NK-92 (cell line): ENCODE measurements around the gene SPATA3.

Experiments
- DNase-seq: peaks from one replicate; lab custom pipeline; 2025; ENCODE audit not compliant: unreplicated experiment; lab: John Stamatoyannopoulos, UW

SPATA3 gene

DNA sequence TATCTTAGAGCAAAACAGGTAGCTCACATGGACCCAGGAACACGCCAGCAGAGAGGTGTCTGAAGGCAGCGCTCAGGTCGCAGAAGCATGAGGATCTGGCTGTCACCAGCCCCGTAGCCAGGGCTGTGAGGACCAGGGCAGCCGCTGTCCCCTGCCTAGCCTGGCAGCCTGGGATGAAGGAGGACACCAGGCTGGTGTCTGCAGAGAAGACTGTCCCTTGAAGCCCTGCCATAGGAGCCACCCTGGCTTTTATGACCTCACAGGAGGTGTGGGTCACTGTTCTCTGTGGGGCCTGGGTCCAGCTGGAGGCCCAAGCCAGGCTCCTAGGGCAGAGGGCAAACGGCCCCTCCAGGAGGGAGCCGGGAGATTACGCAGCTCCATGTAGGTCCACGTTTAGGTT is at the start of gene SPATA3:
SPATA3 (plus strand) TSS at position 301 of the 400 bp plus-strand sequence. CDS start 113 bp downstream, outside the sequence.
- no peak for DNase-seq

DNA sequence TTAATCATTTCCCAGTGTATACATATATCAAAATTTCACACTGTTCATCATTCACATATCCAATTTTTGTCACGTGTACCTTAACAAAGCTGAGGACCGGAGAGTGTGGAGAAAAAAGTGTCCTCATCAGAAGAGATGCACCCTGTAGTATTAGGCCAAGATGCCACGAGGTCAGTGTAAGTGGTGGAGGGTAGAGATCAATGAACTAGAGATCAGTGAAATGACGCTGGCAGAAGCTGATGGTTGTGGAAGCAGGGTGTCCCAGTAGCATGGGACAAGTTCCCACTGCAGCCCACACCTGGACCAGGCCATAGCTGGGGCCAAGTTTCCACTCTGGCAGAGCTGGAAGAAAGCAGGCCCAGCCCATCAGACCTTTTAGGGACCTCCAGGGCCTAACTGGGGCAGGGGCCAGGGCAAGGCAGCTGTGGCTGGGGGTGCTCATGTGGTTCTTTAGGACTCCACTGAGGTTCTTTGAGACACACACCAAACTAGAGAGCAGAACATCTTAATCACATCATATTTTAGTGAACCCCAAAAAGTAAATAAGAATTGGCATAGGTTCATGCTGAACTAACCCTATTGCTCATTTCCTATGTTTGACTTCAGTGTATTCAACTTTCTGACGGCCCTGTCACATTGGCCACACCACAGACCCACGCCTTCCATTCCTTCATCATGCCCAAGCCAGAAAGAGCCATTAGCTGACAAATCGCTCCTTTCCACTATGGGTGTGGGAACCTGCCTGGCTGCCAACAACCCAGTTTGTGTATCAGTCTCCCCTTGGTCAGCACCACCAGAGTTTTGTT is 49.3 kb upstream of the SPATA3 start:
- DNase-seq = no peak

DNA sequence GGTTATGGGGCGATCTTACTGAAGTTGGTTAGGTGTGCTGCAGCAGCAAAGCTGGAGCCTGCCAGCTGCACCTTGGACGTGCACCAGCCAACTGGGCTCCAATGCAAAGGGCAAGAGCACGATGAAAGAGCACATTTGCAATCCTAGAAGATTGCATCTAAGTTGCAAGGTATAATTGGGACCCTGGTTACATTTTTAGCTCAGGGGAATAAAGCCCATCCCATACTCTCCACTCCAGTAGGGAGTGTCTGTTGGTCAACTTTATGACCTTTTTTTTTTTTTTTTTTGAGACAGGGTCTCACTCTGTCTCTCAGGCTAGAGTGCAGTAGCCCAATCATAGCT is 48.7 kb upstream of the SPATA3 start:
- no peak for DNase-seq

DNA sequence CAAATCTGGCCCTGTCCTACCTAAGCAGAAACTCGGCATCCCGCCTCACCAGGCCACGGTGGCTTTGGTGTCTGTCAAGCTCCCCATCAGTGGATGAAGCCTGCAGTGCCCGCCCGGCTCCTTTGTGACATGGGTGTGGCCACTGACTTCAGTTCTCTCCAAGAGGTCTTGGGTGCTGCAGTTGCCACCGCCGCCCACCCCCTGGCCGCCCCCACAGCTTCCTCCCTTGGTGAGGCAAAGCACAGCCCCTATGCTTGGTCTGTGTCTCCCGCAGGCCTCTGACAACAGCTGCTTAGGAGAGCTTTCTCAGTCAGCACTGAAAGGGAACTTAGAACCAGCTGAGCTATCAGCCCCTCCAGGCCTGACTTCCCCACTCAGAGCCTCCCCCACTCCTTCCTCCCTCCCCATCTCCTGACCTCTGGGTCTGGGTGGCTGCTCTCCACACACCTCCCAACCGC is 48.0 kb upstream of the SPATA3 start:
- no peak for DNase-seq

DNA sequence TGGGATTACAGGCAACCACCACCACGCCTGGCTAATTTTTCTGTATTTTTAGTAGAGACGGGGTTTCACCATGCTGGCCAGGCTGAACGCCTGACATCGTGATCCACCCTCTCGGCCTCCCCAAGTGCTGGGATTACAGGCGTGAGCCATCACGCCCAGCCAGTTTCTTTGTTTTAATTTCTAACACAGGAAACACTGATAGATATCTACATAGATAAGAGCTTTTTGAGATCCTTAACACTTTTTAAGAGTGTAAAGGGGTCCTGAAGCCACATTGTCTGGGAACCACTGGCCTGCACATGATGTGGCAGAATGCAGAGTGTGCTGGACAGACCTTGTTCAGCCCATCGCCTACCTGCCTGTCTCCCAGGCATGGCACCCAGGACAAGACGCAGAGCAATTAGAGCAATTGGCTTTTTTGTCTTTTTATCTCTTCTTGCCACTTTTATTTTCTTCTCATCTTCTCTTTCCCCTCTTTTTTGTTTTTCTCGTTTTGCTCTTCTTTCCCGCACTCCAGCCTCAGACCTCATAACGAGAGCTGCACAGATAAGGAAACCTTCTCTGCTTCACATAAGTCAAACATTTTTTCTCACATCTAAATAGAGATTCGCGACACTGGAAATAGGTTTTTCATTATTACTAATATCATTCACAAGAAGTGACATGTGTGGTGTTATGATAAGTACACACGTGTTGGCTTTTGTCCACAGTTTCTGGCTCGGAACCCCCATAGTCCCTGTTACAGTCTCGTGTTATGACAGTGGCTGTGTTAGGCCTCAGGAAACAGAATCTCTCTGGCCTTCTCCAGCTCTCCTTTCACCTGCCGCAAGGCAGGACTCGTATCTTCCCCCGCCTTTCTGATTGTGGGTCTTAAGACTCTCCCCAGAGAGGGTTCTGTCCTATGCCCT is 45.7 kb upstream of the SPATA3 start:
- no peak for DNase-seq

DNA sequence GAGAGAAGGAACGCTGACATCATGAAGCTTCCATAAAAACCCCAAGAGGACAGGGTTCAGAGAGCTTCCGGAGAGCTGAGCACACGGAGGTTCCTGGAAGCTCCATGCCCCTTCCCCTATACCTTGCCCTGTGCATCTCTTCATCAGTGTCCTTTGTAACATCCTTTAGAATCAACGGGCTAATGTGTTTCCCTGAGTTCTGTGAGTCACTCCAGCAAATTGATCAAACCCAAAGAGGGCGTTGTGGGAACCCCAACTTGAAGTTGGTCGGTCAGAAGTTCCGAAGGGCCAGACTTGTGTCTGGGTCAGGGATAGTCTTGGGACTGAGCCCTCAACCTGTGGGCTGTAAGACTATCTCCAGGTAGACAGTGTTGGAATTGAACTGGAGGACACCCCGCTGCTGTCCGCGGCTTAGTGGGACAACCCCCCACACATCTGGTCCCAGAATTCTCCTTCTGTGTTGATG is 45.0 kb upstream of the SPATA3 start:
- no peak for DNase-seq

DNA sequence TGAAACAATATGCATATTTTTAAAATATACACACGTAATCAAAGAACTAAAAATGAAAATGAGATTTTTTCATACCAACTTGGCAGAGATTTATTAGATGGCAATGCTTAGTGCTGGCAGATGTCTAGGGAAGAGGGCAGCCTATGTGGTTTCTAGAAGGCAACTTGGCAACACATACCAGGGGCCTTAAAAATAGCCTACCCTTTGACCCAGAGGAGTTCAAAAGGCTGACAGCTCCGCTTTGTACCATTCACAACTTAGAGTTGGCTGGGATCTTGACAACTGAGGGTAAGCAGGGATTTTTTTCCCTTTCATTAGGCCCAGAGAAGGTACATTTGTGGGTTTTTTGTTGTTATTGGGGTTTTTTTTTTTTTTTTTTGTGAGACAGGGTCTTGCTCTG is 44.5 kb upstream of the SPATA3 start:
- no peak for DNase-seq

DNA sequence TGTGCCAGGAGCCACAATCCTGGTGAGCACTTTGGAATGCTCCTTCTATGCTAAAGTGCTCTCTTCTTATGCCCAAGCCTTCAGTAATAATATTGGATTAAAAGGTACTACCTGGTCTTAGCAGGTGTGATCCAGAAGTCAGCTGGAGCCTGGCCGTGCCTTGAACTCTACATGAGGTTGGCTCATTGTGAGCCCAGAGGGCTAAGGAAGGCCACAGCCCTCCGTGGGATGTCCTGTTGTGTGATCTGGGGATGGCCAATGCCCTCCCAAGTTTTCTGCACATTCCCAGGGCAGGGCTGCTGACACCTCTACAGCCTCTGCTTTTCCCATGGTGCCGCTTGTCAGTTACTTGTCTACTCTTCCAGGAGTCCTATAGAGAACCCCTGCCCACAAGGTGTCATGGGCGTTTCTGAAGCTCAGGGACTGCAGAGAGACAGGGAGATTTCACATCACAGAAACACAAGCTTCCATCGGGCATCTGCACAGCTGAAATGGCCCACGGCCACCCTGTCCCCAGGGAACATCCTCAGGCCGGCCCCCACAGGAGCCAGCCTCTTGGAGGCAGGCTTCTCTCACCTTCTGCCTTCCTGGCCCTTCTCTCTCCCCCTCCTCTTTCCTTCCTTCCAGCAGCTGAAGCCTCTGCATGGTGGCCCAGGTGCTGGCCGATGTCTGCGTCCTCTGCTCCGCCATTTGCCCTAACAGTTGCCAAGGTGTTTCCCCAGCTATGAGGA is 43.5 kb upstream of the SPATA3 start:
- no peak for DNase-seq

DNA sequence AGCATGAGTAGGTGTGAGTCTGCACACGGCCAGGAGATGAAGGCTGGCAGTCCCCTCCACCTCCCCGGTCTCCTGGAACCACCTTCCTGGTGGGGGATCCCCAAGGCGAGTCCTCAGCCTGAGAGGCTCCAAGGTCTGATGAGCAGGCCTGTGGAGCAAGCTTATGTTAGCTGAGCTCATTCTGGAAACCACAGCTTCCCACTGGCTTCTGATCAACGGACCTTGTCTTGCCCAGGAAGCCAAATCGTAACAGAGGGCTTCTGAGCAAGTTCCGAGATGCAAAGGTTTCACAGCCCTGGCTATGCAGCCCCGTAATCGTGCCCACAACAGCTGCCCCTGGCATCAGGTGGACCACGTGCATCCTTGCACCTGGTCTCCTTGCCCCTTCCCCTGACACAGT is 42.1 kb upstream of the SPATA3 start:
- no peak for DNase-seq

DNA sequence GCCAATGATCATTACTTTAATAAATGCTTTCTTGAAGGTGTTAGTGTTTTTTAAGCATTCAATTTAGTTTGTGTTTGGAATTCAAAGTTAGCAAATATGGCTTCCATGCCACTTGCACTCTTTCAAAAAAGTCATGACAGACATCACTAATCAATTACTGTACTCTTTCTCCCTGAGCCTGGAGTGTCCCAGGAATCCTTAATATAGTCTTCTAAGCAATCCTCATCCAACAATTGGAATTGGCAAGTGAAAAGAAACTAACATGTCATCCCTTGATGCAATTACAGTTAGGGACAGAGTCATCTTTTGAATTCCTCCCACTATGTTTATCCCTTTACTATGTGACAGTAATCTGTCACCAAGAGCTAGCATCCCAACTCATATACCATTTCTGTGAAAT is 41.2 kb upstream of the SPATA3 start:
- DNase-seq = no peak

DNA sequence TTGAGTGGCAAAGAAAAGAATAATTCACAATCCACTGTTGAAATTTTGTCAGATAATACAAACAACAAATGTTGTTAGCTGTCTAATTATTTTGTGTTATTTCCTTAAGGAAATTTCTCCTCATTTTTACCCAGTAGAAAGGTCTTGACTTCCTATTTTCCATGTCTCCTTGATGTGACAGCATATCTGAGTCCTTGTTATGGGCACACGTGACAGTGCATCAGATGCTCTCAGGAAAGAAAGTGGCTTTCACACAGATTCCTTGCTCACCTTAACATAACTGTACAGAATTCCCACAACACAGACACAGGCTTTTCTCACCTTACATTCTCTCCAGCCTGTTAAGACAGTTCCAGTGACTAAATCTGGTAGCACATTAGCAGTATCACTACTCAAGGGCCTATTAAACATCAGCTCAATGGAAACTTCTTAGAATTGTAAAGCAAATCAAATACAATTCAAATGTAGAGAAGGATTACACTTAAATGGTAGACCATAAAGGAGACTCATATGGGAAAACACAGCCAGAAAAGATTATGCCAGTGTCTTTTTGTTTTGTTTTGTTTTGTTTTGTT is 40.7 kb upstream of the SPATA3 start:
- DNase-seq = no peak

DNA sequence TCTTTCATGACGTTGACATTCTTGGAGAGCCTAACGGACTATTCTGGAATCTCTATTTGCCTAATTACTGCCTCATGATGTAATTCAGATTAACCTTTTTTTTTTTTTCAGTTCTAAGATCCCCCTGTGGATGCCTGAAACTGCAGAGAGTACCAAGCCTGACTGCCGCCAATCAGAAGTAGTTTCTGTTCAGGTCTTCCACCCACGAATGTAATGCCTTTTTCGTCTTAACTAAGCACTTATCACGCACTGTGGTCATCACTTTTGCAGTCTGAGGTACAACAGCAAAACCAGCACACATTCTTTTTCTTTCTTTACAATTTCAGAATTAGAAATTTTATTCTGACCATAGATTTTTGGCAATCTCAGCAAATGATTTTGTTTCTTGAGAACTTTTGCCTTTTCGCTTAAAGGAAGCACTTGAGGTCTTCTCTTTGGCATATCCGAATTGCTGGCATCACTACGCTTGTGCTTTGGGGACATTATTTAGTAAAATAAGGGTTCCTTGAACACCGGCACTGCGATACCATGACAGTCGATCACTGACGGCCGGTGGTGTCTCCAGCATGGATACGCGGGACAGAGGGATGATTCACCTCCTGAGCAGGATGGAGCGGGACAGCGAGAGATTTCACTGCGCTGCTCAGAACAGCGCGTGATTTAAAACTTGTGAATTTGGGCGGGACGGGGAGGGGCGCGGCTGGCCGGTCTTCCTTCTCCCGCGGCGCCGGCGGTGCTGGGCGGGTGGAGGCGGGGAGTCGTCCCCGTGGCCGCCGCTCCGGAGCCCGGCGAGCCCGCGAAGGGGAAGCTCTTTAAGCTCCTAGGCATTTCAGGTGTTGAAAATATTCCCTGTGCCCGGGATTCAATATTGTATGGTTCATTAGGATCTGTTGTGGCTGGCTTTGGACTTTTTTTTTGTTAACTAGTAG is 38.8 kb upstream of the SPATA3 start:
- DNase-seq = no peak

DNA sequence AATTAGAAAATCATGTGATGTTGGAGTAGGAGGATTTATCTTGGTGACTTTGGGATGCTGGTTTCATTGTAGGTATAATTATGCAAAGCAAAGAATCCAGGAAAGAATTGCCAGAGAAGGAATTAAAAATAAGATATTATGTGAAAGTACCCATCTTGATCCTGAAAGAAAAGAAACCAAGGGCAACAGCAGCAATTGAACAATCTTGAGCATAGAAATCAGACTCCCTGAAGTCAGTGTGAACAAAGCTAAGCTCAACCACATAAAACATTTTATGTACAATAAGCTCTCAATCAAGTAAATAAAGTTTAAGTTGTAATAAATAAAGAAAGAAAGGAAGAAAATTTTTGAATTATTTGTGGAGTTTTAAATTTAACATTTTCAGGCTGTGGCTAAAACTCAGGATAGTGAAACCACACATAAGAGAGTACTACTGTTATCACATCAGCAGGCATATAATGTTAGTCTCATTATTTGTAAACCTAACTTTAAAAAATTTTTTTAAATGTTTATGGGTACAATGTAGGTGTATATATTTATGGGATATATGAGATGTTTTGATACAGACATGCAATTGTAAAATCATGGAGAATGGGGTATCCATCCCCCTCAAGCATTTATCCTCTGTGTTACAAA is 38.0 kb upstream of the SPATA3 start:
- DNase-seq = no peak

DNA sequence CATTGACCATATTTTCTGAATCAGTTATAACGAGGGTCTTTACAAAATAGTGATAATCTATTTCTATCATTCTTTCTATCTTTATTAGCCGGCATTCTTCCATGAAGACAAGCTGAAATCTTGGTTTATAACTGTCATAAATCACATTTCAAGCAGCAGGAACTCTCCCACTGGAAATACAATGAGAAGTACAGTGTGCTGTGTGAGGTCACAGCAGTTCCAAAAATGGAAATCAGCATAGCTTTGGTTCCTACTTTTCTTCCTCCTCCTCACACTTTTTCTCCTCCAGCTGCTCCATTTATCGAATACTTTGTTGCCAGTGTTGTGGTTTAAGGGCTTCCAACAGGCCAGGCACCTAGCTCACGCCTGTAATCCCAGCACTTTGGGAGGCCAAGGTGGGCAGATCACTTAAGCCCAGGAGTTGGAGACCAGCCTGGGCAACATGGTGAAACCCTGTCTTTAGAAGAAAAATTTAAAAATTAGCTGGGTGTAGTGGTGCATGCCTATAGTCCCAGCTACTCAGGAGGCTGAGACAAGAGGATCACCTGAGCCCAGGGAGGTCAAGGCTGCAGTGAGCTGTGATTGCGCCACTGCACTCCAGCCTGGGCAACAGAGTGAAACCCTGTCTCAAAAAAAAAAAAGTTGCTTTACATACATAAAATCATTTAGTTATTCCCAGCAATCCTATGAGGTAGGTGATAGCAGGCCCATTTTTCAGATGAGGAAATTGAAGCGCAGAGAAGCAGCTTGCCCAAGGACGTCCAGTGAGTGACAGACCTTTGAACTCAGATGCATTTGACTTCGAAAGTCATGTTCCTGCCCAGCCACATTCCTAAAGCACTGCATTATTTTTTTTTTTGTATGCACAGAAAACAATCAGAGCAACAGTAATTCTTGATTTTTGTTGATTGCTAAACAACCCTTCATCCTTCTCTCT is 36.8 kb upstream of the SPATA3 start:
- DNase-seq = no peak

DNA sequence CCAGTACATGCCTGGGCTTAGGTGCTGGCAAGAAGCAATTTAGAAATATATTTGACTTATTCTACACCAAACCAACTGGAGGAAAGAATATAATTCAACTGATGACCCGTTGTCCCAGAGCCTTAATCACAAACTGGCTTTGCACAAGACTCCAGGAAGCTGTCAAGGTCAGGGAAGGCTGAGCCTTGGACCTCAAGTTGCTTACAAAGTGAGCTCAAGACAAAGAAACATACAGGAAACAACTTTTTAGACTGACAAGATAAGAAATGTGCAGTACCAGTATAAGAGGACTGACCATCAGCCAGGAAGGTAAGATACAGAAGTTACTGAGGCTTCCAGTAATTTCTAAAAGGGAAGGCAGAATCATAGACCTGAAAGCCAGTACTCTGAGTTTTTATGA is 35.9 kb upstream of the SPATA3 start:
- DNase-seq = no peak

DNA sequence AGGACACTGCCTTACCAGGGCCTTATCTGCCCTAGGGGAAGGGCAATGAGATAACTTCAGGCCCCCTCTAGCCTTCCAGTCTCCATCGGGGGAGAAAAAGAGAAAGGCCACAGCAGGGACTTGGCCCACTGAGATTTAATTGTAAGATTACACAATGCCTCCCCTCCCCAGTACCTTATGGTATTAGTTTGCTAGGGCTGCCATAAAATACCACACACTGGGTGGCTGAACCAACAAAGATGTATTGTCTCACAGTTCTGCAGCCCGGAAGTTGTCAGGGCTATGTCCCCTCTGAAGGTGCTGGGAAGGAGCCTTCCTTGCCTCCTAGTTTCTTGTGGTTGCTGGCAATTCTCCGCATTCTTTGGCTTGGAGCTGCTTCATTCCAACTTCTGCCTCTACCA is 34.8 kb upstream of the SPATA3 start:
- no peak for DNase-seq

DNA sequence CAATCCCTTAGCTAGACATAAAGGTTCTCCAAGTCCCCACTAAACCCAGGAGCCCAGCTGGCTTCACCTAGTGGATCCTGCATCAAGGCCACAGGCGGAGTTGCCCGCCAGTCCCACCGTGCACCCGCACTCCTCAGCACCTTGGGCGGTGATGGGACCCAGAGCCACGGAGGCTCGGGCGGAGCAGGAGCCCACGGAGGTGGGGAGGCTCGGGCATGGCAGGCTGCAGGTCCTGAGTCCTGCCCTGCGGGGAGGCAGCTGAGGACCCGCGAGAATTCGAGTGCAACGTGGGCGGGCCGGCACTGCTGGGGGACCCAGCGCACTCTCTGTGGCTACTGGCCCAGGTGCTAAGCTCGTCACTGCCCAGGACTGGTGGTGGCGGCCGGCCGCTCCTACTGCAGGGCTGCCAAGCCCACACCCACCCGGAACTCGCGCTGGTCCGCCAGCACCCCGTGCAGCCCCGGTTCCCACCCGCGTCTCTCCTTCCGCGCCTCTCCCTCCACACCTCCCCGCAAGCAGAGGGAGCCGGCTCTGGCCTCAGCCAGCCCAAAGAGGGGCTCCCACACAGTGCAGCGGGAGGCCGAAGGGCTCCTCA is 31.7 kb upstream of the SPATA3 start:
- DNase-seq = no peak

DNA sequence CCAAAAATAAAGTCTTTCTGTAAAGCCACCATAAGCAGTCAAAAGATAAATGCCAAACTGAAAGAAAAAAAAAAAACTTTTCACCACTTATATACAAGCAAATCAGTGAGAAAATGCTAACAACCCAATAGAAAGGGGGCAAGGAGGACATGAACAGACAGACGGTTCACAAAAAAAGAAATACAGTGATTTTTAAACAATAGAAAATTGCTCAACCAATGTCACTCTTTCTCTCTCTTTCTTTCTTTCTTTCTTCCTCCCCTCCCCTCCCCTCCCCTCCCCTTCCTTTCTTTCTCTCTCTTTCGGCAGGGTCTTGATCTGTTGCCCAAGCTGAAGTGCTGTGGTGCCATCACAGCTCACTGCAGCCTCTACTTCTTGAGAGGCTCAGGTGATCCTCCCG is 28.8 kb upstream of the SPATA3 start:
- DNase-seq = no peak
